CD1c-positive myeloid dendritic cell (primary cell): ENCODE results near the gene CELF4.

Experiments used
- DNase-seq: peaks from one replicate; pipeline ENCODE4 v3.0.0-alpha.2; 2016; ENCODE audit errors: extremely low spot score

Gene CELF4

DNA sequence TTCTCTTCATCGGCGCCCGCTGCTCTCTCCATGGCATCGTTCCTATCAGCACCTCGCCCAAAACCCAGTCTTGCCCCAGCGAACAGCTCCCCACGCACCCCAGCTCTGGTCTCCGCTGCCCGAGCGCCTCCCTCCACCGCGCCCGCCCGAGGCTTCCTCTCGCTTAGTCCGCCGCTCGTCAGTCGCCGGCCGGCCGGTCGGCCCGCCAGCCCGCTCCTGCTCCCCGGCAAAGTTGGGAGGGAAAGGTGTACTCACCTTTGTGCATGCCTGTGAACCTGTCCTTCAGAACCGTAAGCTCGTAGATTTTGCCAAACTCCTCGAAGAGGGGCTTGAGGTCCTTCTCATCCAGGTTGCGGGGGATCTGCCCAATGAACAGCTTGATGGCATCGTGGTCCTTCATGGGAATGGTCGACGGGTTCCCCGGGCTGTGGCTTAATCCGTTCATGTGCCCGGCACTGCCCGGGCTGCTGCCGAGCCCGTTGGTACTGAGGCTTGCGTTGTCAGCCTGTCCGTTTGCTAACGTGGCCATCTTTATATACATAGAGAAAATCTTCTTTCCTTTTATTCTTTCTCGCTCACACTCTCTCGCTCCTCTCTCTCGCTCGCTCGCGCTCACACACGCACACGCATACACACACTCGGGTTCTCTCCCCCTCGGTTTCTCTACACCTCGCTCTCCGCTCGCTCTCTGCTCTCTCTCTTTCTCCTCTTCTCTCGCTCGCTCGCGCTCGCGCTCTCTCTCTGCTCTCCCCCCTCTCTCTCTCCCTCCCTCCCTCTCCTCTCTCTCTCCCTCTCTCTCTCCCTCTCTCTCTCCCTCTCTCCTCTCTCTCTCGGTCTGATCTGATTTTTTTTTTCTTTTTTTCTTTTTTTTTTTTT, at the start of gene CELF4:
TSS of gene CELF4 (minus strand) at position 698 of the 876 bp plus-strand sequence.
- DNase-seq = no peak

DNA sequence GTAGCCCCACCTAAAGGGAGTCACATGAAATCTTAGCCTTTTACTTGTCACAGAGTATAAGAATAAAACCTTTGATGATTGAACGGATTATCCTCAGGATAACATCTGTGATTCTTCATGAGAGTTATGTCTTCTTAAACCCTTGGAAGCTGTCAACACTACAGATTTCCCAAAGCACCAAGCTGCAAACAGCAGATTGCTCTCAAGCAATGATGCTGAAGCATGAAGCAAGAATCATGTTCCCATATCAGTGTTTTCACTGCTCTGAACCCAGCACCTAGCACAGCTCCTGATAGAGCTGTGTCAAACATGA, 47.6 kb upstream of the CELF4 start:
- no peak for DNase-seq

DNA sequence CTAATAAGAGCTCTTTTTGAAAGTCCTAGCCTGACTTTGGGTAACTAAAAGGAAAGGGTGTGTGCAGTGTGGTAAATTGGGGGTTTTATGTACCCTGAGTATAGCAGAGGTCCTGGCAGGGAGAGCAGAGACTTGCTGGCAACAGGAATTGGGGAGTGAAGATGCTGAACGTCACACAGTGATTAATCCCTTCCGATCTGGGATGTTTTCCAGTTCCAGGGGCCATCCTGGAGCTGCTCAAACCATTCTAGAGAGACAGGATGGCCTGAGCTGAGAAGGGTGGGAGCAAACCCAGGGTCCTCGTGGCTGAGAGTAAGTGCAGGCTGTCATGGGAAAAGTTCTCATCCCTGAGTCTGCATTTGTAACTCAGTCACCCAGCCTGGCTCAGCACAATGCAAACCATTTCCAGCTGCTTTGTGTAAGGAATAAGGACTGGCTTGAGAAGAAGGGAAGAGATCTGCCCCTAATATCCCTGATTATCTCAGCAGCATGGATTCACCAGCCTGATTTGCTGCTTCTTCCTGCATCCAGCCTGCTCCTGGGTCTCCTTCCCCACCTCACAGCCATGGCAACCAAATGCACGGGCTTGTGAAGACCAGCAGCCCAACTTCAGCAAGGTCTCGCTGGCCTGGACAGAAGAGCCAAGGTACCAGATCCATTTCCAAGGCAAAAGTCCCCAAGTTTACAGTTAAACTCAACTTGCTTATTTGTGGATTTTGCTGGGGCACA, 47.1 kb upstream of the CELF4 start:
- DNase-seq = no peak

DNA sequence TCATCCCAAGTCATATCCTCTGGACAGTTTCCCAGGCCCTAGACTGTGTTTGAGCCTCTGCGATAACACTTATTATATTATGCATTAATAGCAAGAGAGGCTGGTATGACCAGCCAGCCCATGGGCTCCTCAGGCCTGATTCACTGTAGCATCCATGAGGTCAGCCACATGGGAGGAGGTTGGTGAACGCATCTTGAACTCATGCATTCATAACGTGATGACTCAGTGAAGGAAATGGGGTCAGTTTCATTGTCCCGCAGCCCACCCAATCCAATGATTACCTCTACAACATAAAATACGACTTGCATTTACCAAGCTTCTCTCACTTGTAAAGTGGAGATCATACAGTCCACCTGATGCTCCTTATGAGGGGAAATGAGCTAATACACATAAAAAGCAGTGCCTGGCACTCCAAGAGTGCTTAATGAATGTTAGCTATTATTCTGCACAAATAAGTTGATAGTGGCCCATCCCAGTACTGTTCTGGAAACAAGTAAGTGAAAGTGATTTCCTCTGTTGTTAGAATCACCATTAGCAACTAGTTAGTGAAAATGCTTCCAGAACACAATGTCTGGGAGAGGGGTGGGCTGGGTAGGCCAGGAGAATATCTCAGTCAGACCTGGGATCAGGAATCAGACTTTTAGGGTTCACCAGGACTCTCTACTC, 46.1 kb upstream of the CELF4 start:
- no peak for DNase-seq

DNA sequence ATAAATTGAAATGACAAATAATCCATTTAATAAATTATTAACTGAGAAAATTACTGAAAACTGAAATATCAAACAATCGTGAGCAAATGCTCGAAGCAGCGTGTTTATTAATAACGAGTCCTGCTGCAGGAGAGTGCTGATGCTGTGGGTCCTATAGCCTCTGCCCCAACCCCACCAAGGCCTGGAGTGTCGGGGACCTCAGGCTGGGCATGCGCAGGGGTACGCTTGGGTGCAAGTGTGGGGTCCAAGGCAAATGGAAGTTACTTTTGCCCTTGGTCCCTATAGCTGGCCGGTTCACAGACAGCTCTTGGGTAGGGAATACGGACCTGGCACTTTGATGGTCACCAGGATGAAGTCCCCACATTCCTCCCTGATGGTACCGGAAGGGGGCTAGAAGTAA, 43.3 kb upstream of the CELF4 start:
- DNase-seq = no peak

DNA sequence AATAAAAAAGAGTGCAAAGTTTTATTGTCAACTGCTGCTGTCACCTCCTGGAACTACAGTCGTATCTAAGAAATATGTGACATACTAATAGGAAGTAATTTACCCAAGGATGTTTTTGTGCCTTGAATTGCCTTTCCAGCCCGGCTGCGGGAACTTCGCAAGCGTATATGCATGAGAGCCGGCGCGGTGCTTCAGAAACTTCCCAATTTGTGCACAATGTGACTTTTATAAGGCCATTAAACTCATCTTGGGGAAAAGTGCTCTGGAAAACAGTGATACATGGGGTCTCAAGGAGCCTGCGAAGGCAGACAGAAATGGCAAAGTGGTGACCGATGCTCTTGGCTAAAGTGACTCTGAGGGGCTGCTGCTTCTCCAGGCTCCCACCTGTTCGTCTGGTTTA, 41.7 kb upstream of the CELF4 start:
- no peak for DNase-seq

DNA sequence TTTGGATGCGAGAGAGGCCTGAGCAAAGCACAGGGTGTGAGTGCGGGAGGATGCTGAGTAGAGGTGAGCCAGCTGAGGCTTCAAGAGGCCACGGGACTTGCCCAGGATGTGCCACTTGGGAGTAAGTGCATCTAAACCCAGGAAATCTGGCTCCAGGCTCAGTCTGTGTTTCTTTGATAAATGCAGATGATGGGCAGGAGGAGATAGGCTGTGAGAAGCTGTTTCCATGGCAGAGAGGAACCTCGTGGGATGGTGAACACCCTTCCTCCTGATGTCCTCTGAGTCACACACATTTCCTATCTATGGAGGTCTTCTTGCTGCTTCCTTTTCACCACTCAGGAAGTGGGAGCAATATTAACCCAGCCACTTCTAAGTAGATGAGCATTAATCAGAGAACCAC, 38.4 kb upstream of the CELF4 start:
- DNase-seq = no peak

DNA sequence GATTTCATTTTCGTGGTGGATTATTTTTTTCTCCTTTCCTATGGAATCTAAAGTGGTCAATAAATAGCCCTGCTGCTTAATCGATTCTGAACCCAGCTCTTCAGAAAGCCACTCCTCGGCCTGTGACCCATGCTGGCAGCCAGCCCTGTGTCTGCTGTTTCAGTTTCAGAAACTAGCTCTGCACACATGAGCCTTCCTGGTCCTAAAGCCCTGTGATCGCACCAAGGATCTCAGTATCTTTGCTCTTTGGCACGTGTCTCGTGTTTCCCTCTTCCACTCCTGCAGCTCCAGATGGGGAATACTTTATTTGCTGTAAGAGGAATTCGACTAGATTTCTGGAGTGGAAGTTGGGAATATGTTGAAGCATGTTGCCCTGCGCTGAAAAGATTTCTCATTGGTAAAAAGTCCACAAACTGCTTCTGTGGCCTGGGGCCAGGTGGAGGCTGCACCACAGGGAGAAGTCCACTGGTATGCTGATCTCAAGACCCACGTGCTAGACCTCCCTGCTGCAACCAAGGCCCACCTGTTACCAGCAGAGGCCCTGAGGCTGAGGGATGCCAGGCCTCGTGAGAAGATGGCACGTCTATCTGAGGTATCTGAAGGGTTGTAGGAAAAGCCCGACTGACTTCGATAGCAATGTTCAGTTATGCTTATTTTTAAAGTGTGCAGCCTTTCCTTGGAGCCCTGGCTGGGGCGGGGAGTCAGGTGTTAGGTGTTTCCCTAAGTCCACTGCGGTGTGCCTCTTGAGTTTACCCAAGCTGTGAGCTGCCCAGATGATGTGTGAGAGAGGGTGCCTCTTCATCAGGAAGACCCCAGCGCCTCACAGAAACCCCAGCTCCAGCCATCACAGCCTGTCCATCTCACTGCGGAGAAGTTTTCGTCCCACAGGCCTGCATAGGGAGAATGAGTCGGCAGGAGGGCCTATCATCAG, 33.6 kb upstream of the CELF4 start:
- no peak for DNase-seq

DNA sequence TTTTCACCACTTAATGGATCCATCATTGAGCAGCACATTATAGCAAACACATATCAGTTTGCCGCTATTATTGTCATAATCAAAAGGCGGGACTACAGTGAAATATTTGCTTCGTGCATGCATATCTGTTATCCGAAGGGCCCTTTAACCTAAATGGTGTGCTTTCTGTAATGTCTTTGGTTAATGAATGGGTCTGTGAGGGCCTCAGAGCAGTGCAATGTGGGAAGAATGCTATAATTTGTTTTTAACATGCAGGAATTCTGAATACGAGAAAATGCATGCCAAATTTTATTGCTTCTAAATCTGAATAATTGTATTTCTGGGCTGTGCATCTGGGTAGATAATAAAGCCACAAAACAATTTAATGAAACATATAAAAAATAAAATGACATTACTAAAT, 32.8 kb upstream of the CELF4 start:
- DNase-seq = no peak

DNA sequence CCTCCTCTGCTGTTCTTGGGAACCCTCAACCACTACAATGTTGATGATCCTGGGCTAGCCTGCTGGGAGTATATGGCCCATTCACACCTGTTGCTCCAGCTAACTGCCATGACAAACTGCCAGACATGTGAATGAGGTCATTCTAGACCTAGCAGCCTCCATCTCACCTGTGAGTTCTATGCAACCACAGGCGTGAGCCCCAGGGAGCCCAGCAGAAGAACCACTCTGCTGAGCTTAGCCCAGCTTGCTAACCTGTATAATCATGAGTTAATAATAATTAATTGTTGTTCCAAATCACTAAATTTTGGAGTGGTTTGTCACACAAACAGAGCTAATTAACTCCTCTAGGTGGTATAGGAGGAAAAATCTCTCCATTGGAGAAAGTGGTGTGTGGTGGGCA, 24.7 kb upstream of the CELF4 start:
- no peak for DNase-seq

DNA sequence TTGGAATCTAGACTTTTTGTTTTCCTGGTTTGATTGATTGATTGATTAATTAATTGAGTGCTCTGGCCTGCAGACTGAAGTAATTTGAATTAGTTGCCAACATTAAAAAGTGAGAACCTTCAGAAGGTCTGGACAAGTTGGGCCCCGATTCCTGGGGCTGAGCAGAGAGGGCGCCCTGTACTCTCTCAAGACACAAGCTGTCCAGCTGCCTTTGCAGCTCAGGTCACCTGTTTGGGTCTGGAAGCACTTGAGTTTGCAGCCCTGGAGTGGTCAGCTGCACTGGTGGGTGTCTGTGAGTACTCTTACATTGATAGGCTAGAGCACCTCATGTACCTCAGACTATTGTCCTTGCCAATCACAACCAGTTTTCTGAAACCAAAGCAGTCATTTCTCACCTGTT, 22.7 kb upstream of the CELF4 start:
- DNase-seq = no peak

DNA sequence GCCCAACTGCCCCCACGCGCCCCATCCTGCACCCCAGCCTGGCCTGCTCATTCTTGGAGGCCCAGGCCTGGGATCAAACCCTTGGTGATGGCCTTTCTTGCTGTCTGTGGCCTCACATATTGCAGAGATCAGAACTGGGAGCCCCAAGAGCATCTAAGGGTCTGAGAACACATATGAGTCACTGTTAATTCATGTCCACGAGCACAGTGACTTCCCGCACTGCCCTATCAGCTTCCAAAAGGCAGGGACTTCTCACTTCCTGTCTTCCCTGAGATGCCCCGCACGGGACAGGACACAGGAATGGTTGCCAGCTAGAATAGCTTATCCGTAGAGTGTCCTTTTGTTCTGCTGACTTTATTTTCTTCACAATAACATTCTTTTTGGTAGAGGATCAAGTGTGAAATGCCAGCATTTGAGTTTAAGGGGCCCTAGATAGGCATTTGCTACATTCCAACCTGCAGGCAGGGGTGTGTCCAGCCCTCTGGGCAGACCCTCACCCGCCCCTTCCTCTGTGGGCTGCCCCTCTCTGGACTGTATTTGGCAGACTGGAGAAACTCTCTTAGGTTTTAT, 21.1 kb upstream of the CELF4 start:
- DNase-seq = no peak

DNA sequence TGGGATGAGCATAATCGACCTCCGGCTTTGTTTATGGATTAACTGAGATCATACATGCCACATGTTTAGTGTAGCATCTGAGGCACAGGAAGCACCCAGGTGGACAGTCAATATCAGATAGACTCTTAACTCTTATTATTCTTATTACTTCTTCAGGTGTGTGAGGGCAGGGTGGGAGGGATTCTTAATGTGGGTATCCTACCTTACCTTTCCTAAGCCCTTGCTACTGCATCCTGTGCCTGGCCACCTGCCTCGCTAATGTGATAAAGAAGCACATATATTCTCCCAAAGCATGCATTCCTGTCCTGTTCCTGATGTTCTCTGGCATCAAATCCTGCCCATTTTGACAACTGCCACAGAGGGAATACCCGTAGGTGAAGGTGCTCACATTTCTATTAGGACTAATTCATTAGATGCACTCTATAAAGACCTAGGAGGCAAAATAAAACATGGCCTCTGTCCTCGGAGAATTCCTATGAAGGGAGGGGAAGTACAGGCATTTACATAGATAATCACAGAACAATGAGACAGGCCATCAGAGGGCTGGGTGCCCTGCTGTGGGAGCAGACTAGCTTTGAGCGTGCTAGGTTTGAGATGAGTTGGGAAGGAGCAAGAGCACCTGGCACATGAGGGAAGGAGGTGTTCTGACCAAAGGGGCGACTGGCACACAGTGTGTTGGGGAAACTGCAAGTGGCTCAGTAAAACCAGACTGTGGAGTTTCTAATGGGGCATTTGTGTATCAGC, 19.5 kb upstream of the CELF4 start:
- DNase-seq = no peak

DNA sequence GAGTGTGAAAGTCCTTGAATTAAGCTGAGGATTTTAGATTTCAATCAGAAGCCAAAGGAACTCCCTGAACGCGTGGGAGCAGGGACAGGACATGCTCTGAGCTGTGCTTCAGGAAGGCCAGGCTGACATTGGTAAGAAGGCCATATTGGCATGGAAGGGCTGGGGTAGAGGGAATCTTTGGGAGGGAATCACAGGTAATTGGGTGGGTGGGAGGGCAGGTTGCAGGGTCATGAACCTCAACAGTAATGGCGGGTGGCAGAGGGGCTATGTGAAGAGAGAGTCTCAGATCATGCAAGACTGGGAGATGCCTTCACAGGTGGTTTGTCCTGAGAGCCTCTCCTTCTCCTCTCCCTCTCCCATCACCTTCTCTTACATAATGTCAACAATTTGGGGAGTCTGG, 18.6 kb upstream of the CELF4 start:
- DNase-seq = no peak

DNA sequence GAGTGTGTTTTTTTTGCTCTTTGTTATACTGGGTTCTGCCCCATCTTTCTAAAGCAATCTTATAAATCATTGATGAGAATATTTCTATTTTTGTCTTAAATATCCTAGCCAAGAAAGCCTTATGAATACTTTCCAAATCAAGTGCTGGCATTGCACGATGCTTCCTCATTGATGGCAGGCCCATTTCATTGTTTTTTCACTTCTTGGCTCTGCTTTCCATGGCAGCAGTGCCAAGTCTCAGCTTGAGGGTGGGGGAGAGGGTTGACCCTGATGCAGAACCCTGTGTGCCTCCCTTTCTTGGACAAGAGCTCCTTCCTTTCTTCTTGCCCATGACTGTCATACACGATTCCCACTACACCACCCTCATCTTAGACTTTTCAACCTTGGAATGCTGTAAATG, 16.7 kb upstream of the CELF4 start:
- DNase-seq = no peak

DNA sequence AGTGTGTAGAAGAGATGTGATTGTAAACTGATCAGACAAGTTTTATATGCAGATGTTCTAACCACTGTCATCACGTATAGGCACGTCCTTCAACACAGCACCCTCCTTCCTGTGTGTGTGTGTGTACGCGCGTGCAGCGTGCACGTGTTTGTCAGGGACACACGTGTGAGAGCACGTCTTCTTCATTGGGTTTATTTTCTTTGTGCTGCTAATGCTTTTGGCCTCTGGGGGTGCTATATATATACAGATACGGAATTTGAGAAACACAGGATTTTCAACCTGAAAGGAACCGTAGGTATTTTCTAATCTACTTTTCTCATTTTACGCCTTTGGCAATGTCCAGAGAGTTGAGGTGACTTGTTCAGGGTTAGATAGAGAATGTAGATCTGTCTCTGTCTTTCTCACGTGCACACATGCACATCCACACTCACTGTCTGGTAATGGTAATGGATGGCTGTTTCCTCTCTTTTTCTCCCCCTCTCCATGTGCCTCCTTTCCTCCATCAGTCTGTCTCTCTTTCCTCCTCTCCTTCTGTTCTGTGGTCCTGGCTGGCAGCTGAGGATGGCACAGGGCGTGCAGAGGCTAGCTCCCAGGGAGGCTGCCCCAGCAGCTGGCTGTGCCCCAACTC, 13.4 kb upstream of the CELF4 start:
- no peak for DNase-seq

DNA sequence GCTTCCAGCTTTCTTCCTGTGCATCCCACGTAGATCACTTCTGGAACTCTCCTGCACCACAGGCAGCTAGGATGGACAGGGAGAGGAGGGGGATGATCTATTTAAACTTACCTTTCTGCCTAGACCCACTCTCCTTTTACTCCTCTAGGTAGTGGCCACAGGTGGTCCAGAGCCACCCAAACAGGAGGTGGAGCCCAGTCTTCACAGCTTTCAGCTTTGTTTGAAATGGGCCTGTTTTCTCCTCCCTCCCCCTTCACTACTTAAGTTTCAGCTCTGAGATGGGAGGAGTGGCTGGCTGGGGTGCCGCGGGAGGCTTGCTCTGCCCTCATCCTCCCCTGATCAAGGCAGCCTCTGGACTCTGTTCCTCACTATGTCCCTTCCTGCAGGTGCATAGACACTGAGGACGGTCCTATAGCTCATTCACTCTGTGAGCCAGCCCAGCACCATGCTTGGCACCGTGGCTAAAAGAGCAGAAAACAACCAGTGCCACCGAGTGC, 12.6 kb upstream of the CELF4 start:
- no peak for DNase-seq

DNA sequence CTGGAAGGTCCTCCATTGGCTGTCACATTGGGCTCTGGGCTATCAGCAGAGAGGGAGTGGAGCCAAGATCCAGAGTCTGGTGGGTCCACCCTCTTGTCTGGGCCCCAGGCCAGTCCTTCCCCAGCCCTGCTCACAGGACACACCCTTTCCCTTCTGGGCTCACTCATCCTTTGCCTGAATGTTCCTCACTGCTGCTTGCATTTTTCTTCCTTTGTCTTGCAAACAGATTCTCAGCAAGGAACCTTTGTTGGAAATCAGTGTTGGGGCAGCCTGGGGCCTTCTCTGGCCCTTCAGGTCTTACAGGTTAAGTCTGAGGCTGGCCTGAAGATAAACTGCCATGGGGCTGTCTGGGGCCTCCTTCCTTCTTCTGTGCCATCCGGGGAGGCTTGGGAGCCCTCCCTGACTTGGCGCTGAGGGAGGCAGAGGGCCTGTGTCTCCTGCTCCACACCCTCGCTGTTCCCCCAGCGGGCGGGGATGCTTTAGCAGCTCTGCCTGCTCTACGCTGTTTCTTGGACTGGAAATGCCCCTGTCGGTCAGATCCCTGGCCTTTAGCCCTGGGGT, 11.5 kb upstream of the CELF4 start:
- no peak for DNase-seq

DNA sequence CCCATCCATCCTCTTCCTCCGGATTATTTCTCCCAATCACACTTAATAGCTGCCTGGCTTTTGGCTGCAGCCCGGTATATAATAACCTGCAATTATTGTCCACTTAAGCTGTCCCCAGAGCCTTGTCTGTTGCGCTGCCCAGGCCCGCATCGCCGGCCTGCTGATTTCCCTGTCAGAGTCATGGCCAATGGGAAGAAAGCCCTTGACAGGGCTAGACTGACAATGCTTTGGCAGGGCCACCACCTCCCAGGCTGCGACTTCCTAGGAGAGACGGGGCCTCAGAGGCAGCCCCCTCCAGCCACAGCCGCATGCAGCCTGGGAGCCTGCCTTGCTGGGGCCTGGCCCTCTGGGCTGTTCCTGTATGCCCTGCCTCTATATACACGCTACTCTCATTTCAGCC, 10.0 kb upstream of the CELF4 start:
- no peak for DNase-seq

DNA sequence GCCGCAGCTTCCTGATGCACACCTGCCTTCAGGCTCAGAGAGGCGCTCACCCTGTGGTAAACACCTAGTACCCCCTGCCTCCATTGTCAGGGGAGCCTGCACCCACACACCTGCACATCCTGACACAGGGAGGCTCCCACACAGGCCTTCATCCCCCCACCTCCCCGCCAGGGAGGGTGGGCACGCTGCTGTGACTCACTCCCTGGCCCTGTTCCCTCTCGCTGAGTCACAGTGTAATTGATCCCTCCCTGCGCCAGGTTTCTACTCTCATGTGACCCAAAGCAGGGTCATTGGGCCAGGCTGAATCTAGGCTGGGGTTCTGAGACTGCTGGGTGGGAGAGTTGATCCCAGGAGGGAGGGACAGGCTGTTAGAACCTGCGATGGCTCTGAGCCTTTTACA, 8.5 kb upstream of the CELF4 start:
- no peak for DNase-seq
